GM18861 (cell line): ENCODE results near the gene CYP2C19.
A peak's percentile ranks its signal among the peaks of the same experiment; 100 is the strongest.
"Not testable (repeated sequence)": the region's sequence is repeated elsewhere in the genome, so short reads cannot be mapped to it uniquely, and the experiment has no call there.

Source experiments
- ATAC-seq: cut with Tn5 transposase; IDR thresholded peaks from one replicate; pipeline ENCODE4 v1.9.1; 2021; ENCODE audit not compliant: unreplicated experiment

Gene CYP2C19

DNA sequence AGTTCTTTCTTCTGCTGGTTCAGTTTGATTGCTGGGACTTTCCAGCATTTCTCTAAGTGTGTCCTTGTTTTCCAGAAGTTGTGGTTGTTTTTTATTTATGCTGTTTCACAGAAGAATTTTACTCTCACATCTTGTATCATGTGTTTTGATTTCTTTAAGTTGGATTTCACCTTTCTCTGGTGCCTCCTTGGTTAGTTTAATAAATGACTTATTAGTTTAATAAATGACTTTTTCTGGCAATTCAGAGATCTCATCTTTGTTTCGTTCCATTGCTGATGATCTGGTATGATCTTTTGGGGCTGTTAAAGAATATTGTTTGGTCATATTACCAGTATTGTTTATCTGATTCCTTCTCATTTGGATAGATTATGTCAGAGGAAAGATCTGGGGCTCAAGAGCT lies 116.2 kb downstream of the CYP2C19 start:
- peak; percentile 53 for ATAC-seq

DNA sequence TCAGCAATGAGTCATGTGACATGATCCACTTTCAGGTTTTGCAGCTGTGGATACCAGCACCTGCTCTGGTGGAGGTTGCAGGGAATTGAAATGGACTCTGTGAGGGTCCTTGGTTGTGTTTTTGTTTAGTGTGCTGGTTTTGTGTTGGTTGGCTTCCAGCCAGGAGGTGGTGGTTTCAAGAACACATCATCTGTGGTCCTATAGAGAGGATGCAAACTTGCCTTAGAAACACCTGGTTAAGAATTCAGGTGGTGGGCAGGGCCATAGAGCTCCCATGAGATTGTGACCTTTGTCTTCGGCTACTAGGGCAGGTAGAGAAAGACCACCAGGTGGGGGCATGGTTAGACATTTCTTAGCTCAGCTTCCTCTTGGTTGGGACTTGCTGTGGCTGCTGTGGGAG lies 116.7 kb downstream of the CYP2C19 start:
- ATAC-seq: peak; percentile 28

DNA sequence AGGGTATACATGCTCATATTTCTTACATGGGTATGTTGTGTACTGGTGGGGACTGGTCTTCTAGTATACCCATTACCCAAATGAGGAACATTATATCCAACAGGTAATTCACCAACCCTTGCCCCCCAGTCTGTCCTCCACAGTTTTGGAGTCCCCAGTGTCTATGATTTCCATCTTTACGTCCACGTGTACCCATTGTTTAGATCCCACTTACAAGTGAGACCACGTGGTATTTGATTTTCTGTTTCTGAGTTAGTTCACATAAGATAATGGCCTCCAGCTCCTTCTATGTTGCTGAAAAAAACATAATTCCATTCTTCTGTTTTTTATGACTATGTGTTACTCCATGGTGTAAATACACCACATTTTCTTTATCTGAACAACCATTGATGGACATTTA lies 126.6 kb downstream of the CYP2C19 start:
- ATAC-seq: no peak

DNA sequence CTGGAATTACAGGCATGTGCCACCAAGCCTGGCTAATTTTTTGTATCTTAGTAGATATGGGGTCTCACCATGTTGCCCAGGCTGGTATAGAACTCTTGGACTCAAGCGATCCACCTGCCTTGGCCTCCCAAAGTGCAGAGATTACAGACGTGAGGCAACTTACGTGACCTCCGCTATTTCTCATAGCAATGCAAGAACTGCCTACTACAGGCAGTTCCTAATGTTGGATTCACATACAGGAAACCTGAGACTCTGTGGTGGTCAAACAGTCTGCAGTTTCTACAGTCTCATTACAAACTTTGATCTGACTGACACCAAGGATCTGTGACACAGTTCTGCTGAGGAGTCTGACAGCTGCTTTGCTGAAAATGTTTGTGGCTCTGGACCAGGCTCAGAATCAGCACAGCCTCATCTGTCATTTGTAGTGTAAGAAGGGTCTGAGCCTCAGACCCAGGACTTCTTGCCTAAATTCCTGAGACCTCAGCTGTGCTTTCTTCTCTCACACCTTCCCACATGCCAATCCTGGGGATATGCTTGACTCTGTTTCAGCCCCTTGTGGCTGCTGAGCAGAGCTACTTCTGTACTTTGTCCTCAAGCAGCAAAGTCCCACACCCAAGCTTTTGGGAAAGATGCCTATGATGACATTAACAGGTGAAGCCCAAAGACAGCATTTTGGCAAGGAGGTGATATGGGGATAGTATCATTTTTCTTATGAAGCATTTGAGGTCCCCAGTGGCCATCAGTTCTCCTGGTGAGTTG lies 128.0 kb downstream of the CYP2C19 start:
- no peak for ATAC-seq

DNA sequence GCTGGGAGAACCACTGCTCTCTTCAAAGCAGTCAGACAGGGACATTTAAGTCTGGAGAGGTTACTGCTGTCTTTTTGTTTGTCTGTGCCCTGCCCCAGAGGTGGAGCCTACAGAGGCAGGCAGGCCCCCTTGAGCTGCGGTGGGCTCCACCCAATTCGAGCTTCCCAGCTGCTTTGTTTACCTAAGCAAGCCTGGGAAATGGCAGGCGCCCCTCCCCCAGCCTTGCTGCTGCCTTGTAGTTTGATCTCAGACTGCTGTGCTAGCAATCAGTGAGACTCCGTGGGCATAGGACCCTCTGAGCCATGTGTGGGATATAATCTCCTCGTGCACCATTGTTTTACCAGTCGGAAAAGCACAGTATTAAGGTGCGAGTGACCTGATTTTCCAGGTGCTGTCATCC lies 135.9 kb downstream of the CYP2C19 start:
- not testable (repeated sequence) for ATAC-seq

DNA sequence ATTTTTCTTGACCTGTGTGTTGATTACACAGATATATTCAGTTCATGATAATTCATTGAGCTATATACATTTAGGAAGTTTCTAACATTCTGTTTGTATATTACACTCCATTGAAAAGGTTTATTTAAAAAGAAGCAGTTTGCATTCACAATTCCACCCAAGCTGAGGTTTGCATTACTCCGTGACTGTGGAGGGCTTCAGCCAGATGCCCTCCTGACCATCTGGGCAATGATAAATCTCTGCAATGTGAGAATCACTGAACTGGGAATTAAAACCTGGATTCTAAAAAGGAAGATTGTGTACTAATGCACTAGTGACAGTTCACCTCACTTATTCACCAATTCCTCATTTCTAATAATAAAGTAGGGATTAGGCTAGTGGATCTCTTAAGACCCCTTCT lies 139.6 kb downstream of the CYP2C19 start:
- ATAC-seq: no peak

DNA sequence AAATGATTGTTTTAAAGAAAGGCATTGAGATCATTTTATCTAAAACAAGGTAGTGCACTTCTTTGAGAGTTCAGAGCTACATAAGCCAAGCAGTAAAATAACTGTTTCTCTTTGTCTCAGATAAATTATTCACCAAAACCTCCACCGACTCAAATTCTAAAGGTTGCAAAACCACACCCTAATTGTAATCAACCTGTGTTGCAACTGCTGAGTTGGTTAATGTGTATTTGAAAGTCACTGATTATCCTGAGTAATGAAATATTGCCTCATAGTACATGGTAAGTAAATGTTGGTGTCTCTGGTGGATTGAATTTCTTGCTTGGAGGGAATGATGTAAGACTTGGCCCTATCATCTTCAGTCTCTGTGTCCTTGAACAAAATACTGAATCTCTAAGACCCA lies 140.1 kb downstream of the CYP2C19 start:
- ATAC-seq: peak; percentile 90
